AG04450 (cell line): ENCODE results near the gene RNF220. TPM values are rescaled to one million over a fixed set of nuclear protein-coding genes. Genes with fewer than 3 reads are reported as not detected.

ENCODE experiments used
- CTCF ChIA-PET: fragments of 300-600, 350-600 bp; formaldehyde crosslinking; extraction: SDS; loops from one replicate; lab custom pipeline; 2022; ENCODE audit warnings: antibody characterized with exemption, inconsistent platforms; lab: Charles Lee
- POLR2A ChIA-PET: fragments of 350-600 bp; formaldehyde crosslinking; extraction: SDS; loops from one replicate; lab custom pipeline; 2021; ENCODE audit warnings: antibody characterized with exemption, inconsistent platforms; lab: Yijun Ruan, JAX
- DNase-seq: peaks from one replicate; pipeline ENCODE4 v3.0.0-alpha.2; 2011; ENCODE audit warnings: low read depth, low spot score
- H3K27ac ChIP-seq: one replicate; pipeline ENCODE4 v1.5.1; 2012; ENCODE audit warnings: low read depth, low read length, control low read depth
- H3K27me3 ChIP-seq: one replicate; pipeline ENCODE4 v1.6.0; 2012; ENCODE audit warnings: low read length; ENCODE audit not compliant: control insufficient read depth, insufficient read depth
- H3K4me3 ChIP-seq: 2 replicates; pipeline ENCODE4 v1.5.1; 2011; ENCODE audit warnings: mild to moderate bottlenecking, low read depth, low read length, control low read depth
- H3K9me3 ChIP-seq: 2 replicates; pipeline ENCODE4 v1.5.1; 2012; ENCODE audit warnings: low read length; ENCODE audit not compliant: control insufficient read depth, insufficient read depth
- CTCF ChIP-seq: IDR thresholded peaks from 2 replicates; pipeline ENCODE4 v1.5.1; 2011; ENCODE audit warnings: low read depth, low read length, control low read depth, inconsistent platforms
- polyA plus RNA-seq: library from polyadenylated mRNA; depleted of rRNA; stranded (reverse); fragments of >200 nt; gene quantifications from 2 replicates; pipeline ENCODE4 v1.2.3, GENCODE V29; 2011

RNF220 gene
- polyA plus RNA-seq, 1 experiment, result 46.4 TPM

- H3K27me3 ChIP-seq, result peaks cover 19% of the 10 kb centered on the region
- H3K27ac ChIP-seq, result no peak overlapping the region
- H3K4me3 ChIP-seq, result no peak overlapping the region
- no peaks in the 10 kb centered on the region; the same call in 1 of the 2 replicates for H3K9me3 ChIP-seq
- no peak for TF ChIP-seq CTCF
- DNase-seq, result no peak
- POLR2A ChIA-PET, result no interaction called here
- CTCF ChIA-PET, result interaction anchor here (3.5 kb wide), 1 partner anchor 38 kb away, joined by 27 read pairs; no protein-coding TSS in a partner anchor
Observed at GRCh38 chr1:44613941-44614340, 208.9 kb downstream of the RNF220 start.

- ChIA-PET POLR2A (interaction anchor here (1.1 to 1.2 kb wide), 2 partner anchors 30 to 32 kb away, joined by 3 to 5 read pairs; no protein-coding TSS in a partner anchor), CTCF (interaction anchor here (1.5 to 3.5 kb wide), 3 partner anchors 13 to 36 kb away, joined by 4 to 27 read pairs (median 6); no protein-coding TSS in a partner anchor)
- no peak for TF ChIP-seq CTCF
- Histone ChIP-seq H3K27me3 (peaks cover 15% of the 10 kb centered on the region), H3K27ac (no peak overlapping the region), H3K4me3 (peak overlapping the region; percentile 42), H3K9me3 (no peaks in the 10 kb centered on the region; the same call in 1 of the 2 replicates)
- DNase-seq, result no peak
Observed at GRCh38 chr1:44616284-44616990, 211.4 kb downstream of the RNF220 start.

- DNase-seq, result no peak
- H3K27ac ChIP-seq, result no peak overlapping the region
- ChIA-PET CTCF (interaction anchor here (1.0 to 3.5 kb wide), 4 partner anchors 8 to 35 kb away, joined by 4 to 27 read pairs (median 6); no protein-coding TSS in a partner anchor), POLR2A (interaction anchor here (1.0 to 1.2 kb wide), 2 partner anchors 15 to 29 kb away, joined by 3 to 5 read pairs; no protein-coding TSS in a partner anchor)
- H3K4me3 ChIP-seq, result peak overlapping the region; percentile 42
- TF ChIP-seq CTCF, result no peak
- H3K9me3 ChIP-seq, result no peaks in the 10 kb centered on the region; the same call in 1 of the 2 replicates
- H3K27me3 ChIP-seq, result peaks cover 15% of the 10 kb centered on the region
Observed at GRCh38 chr1:44616991-44617702, 212.1 kb downstream of the RNF220 start.

- CTCF ChIA-PET, result interaction anchor here (1.0 to 1.5 kb wide), 2 partner anchors 9 to 23 kb away, joined by 4 to 7 read pairs; no protein-coding TSS in a partner anchor
Observed at GRCh38 chr1:44617703-44618029, 212.6 kb downstream of the RNF220 start.

More at GRCh38 chr1:44617703-44618029, 212.6 kb downstream of the RNF220 start:
- POLR2A ChIA-PET, result interaction anchor here (0.7 to 1.0 kb wide), 2 partner anchors 9 to 15 kb away, joined by 3 to 9 read pairs; no protein-coding TSS in a partner anchor
- Histone ChIP-seq H3K9me3 (no peaks in the 10 kb centered on the region; the same call in 1 of the 2 replicates), H3K4me3 (no peak overlapping the region; the same call in 1 of the 2 replicates), H3K27me3 (peaks cover 15% of the 10 kb centered on the region), H3K27ac (no peak overlapping the region)
- no peak for TF ChIP-seq CTCF
- DNase-seq, result no peak
